ENCODE data around the gene DYRK1A.

Gene DYRK1A

DNA sequence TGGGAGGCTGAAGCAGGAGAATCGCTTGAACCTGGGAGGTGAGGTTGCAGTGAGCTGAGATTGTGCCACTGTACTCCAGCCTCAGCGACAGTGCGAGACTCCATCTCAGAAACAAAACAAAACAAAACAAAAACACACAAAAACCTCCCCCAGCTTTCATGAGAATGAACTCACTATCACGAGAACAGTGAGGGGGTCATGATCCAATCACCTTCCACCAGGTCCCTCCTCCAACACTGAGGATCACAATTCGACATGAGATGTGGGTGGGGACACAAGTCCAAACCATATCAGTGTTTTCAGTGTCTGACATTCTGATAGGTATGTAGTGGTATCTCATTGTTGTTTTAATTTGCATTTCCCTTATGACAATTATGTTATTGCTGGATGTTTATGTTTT lies 31.5 kb upstream of the DYRK1A start:
- peaks cover 12% of the 10 kb centered on the region for H3K9me3 ChIP-seq (ENCODE audit: severe bottlenecking)
- TF ChIP-seq, protein P1, sequence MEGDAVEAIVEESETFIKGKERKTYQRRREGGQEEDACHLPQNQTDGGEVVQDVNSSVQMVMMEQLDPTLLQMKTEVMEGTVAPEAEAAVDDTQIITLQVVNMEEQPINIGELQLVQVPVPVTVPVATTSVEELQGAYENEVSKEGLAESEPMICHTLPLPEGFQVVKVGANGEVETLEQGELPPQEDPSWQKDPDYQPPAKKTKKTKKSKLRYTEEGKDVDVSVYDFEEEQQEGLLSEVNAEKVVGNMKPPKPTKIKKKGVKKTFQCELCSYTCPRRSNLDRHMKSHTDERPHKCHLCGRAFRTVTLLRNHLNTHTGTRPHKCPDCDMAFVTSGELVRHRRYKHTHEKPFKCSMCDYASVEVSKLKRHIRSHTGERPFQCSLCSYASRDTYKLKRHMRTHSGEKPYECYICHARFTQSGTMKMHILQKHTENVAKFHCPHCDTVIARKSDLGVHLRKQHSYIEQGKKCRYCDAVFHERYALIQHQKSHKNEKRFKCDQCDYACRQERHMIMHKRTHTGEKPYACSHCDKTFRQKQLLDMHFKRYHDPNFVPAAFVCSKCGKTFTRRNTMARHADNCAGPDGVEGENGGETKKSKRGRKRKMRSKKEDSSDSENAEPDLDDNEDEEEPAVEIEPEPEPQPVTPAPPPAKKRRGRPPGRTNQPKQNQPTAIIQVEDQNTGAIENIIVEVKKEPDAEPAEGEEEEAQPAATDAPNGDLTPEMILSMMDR (IDR thresholded peaks at IDR 0.05; ENCODE audit: low read depth, low read length), result no peak
- no peaks in the 10 kb centered on the region for H3K27me3 ChIP-seq (ENCODE audit: insufficient read depth, low read depth, severe bottlenecking)
- H3K4me3 ChIP-seq (ENCODE audit: low read depth, low read length), result no peak overlapping the region
- DNase-seq, result no peak
- no peaks in the 10 kb centered on the region; the same call in 1 of the 2 replicates for H3K36me3 ChIP-seq
- H3K27ac ChIP-seq, result no peak overlapping the region

DNA sequence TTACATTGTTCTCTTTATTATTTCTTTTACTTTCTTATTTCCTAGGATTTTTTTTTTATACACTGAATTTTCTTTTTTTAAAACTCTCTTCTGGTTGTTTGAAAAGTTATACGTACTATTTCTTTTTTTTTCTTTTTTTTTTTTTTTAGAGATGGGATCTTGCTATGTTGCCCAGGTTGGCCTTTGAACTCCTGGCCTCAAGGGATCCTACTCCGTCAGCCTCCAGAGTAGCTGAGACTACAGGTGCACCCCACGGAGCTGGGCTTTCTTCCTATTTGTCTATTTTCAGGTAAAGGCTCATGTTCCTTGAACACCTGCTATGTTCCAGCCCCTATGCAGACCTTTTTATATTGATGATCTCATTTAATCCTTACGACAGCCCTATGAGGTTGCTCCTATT lies 29.4 kb upstream of the DYRK1A start:
- peaks cover 12% of the 10 kb centered on the region for H3K9me3 ChIP-seq (ENCODE audit: severe bottlenecking)
- no peaks in the 10 kb centered on the region for H3K27me3 ChIP-seq (ENCODE audit: insufficient read depth, low read depth, severe bottlenecking)
- TF ChIP-seq, protein P1 (IDR thresholded peaks at IDR 0.05; ENCODE audit: low read depth, low read length), result no peak
- no peak overlapping the region for H3K27ac ChIP-seq
- no peak overlapping the region for H3K4me3 ChIP-seq (ENCODE audit: low read depth, low read length)
- no peaks in the 10 kb centered on the region; the same call in 1 of the 2 replicates for H3K36me3 ChIP-seq
- no peak for DNase-seq

DNA sequence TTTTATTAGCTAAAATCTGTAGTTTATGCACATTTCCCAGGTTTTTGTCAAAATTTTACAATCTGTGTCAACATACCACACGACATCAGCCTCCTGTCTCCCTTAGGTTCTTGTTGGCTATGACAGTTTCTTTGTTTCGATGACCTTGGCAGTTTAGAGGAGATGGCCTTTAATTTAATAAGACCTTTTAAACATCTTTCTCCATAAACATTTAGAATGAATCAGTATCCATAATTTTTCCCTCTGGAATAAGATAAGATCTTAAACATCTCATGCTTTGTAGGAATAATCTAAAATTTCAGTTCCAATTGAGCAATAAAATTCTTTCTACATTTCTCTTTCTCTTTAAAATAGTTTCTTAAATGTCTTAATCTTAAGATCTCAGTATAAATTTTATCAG lies 28.7 kb upstream of the DYRK1A start:
- H3K36me3 ChIP-seq, result no peaks in the 10 kb centered on the region; the same call in 1 of the 2 replicates
- H3K27me3 ChIP-seq (ENCODE audit: insufficient read depth, low read depth, severe bottlenecking), result no peaks in the 10 kb centered on the region
- H3K9me3 ChIP-seq (ENCODE audit: severe bottlenecking), result peaks cover 15% of the 10 kb centered on the region
- H3K27ac ChIP-seq, result peak overlapping the region; percentile 26; the same call in 1 of the 2 replicates
- TF ChIP-seq, protein P1 (IDR thresholded peaks at IDR 0.05; ENCODE audit: low read depth, low read length), result no peak
- no peak overlapping the region for H3K4me3 ChIP-seq (ENCODE audit: low read depth, low read length)
- no peak for DNase-seq

DNA sequence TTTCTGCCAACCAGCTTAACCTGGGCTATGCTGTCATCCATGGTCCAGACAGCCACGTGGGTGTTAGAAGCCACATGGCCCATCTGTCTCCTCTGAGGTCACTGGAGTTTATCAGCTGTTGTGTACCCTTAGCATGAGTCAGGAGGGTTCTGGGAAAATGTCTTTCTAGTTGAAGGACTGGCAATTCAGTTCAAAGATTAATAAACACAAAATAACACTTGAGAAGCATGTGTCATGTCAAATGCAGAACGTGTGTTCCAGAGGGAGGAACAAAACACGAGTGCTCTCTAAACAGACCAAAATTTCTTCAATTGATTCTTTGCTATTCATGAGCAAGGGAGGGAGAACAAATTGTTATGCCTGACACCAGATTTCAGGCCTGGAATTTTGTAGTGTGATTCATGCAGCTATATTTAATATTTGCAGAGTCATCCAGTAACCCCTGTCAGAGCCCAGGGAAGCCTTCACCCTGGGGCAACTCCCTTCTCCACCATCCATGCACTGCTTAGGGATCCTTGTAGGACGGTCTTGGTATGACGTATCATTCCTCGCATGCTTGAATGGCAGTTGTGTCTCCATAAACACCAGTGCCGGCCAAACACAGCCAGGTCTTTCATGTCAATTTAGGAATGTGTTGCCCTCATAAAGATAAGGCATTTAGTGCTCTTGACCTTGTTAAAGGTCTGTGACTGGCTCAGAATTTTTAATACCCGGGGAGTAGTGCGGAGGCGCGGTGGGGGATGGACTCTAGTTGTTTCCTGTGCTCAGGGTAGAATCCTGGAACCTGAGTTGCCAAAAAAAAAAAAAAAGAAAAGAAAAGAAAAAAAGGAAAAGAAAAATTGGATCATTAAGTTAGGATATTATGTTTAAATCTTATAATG lies 27.7 kb upstream of the DYRK1A start:
- Histone ChIP-seq H3K27me3 (ENCODE audit: insufficient read depth, low read depth, severe bottlenecking) (no peaks in the 10 kb centered on the region), H3K9me3 (ENCODE audit: severe bottlenecking) (peaks cover 15% of the 10 kb centered on the region), H3K36me3 (no peaks in the 10 kb centered on the region; the same call in 1 of the 2 replicates), H3K4me3 (ENCODE audit: low read depth, low read length) (no peak overlapping the region), H3K27ac (no peak overlapping the region)
- peak; percentile 73 for DNase-seq
- TF ChIP-seq, protein P1 (IDR thresholded peaks at IDR 0.05; ENCODE audit: low read depth, low read length), result no peak

DNA sequence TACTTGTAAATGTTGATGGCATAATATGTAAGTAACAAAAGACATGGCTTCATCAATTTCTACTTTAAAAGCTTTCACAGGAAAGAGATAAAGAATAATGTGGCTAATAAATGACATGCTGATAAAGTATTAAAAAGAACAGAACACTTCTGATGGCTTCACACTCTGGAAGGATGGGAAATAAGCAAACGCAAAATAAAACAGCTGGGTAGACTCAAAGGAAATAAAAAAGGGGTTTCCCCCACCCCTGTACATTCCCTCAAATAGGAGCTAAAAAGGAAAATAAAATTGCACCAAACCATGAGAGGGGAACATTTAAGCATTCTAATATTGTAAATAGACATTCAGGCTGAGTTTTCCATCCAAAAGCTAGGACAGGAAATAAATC lies 27.0 kb upstream of the DYRK1A start:
- DNase-seq, result no peak
- H3K36me3 ChIP-seq, result no peaks in the 10 kb centered on the region; the same call in 1 of the 2 replicates
- no peak overlapping the region for H3K4me3 ChIP-seq (ENCODE audit: low read depth, low read length)
- no peaks in the 10 kb centered on the region for H3K27me3 ChIP-seq (ENCODE audit: insufficient read depth, low read depth, severe bottlenecking)
- no peak overlapping the region for H3K27ac ChIP-seq
- TF ChIP-seq, protein P1 (IDR thresholded peaks at IDR 0.05; ENCODE audit: low read depth, low read length), result no peak
- H3K9me3 ChIP-seq (ENCODE audit: severe bottlenecking), result peaks cover 15% of the 10 kb centered on the region
